Tibial nerve (tissue), 4 donors: ENCODE data around the gene PRKG1. TPM values are rescaled to one million over a fixed set of nuclear protein-coding genes. Genes with fewer than 3 reads are reported as not detected.

Experiments
- DNase-seq, 2 donors: peaks; one replicate each; pipeline ENCODE4 v3.0.0-alpha.2; 2019; ENCODE audit warnings: low spot score in 2 of 2
- H3K27ac ChIP-seq, 4 donors: fragments of 200-600 bp; sonication (generic) in 3 of 4; one replicate each; pipeline ENCODE4 v1.5.1; 2017 to 2019; ENCODE audit warnings: mild to moderate bottlenecking in 1 of 4
- H3K27me3 ChIP-seq, 2 donors: fragments of 200-600 bp; sonication (generic) in 1 of 2; one replicate each; pipeline versions ENCODE4 v1.5.1 to v1.6.0; 2017 to 2019
- H3K36me3 ChIP-seq, 3 donors: fragments of 200-600 bp; sonication (generic); one replicate each; pipeline ENCODE4 v1.5.1; 2018 to 2019
- H3K4me1 ChIP-seq, 4 donors: fragments of 200-600 bp; sonication (generic) in 3 of 4; one replicate each; pipeline ENCODE4 v1.5.1; 2017 to 2019
- H3K4me3 ChIP-seq, 4 donors: fragments of 200-600 bp; sonication (generic) in 3 of 4; one replicate each; pipeline ENCODE4 v1.5.1; 2017 to 2019; ENCODE audit warnings: mild to moderate bottlenecking in 1 of 4, moderate library complexity in 1 of 4
- H3K9me3 ChIP-seq, 4 donors: fragments of 200-600 bp; sonication (generic) in 3 of 4; one replicate each; pipeline ENCODE4 v1.5.1; 2017 to 2019
- EP300 ChIP-seq, 2 donors: sonication (generic); formaldehyde crosslinking; IDR thresholded peaks; one replicate each; pipeline ENCODE4 v1.6.1; 2017; ENCODE audit warnings: antibody characterized with exemption in 2 of 2, mild to moderate bottlenecking in 1 of 2
- POLR2A ChIP-seq, 2 donors: fragments of 450-650 bp; IDR thresholded peaks; one replicate each; pipeline ENCODE4 v1.6.1; 2017; ENCODE audit warnings: antibody characterized with exemption in 2 of 2, mild to moderate bottlenecking in 2 of 2, moderate library complexity in 2 of 2
- WGBS, 2 donors: methylation state at CpG; one replicate each; pipeline ENCODE4 v1.1.5; 2018; 5-methylcytosine and 5-hydroxymethylcytosine counted together
- total RNA-seq, 4 donors: library from RNA; depleted of rRNA; stranded (reverse); fragments of >200 nt; gene quantifications; one replicate each; pipeline ENCODE4 v1.1.0, GENCODE V29; 2016
- TF ChIP-seq, protein P1 (sequence below), 5 experiments: fragments of 200-600 bp in 3 of 5; fragments of 450-650 bp in 2 of 5; sonication (generic) in 3 of 5; IDR thresholded peaks; one replicate each; pipeline ENCODE4 v1.5.1; 2016 to 2019; ENCODE audit warnings: antibody characterized with exemption in 5 of 5, mild to moderate bottlenecking in 3 of 5, moderate library complexity in 2 of 5

Gene PRKG1
- total RNA-seq, 4 donors from 2014 or later = 8.7 to 35.0 (median 14.8) TPM

DNA sequence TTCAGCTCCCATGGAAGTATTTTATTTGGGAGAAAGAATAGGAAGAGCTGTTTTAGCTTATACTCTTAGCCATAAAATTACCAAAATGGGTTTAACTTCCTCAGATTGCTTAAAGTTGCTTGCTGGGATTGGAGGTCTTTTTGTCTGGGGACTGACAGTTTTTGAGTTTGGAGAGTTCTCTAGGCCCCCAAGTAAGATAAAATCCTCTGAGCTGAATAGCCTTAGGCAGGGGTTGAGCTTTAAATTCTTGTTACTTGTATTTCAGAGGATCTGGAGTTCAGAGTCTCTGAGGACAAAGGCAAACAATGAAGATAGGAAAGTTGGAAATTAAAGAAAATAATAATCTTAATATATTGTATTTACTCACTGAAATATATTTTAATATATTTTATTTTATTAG is 945.4 kb downstream of the PRKG1 start:
- Histone ChIP-seq H3K9me3 (no peaks in the 10 kb centered on the region), H3K4me1 (no peaks in the 10 kb centered on the region), H3K36me3 (no peaks in the 10 kb centered on the region), H3K27me3 (no peaks in the 10 kb centered on the region), H3K4me3 (no peak overlapping the region), H3K27ac (no peak overlapping the region)
- DNase-seq = no peak
- TF ChIP-seq POLR2A (IDR thresholded peaks at IDR 0.05) (no peak), EP300 (IDR thresholded peaks at IDR 0.05) (no peak)
- TF ChIP-seq, protein P1, sequence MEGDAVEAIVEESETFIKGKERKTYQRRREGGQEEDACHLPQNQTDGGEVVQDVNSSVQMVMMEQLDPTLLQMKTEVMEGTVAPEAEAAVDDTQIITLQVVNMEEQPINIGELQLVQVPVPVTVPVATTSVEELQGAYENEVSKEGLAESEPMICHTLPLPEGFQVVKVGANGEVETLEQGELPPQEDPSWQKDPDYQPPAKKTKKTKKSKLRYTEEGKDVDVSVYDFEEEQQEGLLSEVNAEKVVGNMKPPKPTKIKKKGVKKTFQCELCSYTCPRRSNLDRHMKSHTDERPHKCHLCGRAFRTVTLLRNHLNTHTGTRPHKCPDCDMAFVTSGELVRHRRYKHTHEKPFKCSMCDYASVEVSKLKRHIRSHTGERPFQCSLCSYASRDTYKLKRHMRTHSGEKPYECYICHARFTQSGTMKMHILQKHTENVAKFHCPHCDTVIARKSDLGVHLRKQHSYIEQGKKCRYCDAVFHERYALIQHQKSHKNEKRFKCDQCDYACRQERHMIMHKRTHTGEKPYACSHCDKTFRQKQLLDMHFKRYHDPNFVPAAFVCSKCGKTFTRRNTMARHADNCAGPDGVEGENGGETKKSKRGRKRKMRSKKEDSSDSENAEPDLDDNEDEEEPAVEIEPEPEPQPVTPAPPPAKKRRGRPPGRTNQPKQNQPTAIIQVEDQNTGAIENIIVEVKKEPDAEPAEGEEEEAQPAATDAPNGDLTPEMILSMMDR (IDR thresholded peaks at IDR 0.05) = no peak

DNA sequence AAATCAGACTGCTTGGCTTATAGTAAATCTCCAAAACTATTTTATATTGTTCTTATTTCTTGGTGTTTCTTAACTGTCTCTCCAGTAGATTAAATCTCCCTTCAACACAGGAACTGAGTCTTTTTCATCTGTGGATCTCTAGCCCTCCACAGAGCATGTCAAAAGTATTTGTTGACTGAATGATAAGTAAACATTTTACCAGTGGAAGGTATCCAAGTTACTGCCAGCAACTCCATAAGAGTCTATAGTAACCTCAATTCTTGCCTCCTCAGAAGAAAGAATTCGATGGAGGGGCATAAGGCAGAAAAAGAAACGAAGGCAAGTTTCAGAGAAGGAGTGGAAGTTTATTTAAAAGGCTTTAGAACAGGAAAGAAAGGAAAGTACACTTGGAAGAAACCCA is 945.9 kb downstream of the PRKG1 start:
- Histone ChIP-seq H3K4me3 (no peak overlapping the region), H3K9me3 (no peaks in the 10 kb centered on the region), H3K36me3 (no peaks in the 10 kb centered on the region), H3K27me3 (no peaks in the 10 kb centered on the region), H3K4me1 (no peaks in the 10 kb centered on the region), H3K27ac (no peak overlapping the region)
- DNase-seq = no peak
- WGBS, 2 donors = 51 to 67% methylated on average over 2 of the region's 2 CpGs
- TF ChIP-seq POLR2A (IDR thresholded peaks at IDR 0.05) (no peak), EP300 (IDR thresholded peaks at IDR 0.05) (no peak)
- TF ChIP-seq, protein P1 (IDR thresholded peaks at IDR 0.05) = no peak

DNA sequence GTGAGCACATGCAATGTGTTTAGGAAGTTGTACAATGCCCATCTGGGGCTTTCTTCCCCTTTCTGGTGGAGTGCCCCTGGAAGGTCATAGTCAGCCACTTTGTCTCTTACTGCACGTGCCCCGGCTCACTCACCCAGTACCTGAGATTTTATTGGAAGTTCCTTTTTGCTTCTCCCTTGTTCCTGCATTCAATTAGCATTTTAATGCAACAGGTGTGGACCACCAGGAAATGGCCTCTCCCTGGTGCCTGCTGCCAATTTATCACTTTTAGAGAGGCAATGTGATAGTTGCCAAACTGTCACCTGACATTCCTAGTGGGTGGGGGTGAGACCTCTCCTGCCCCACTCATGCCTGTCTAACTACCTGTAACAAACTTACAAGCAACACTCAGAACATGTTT is 946.4 kb downstream of the PRKG1 start:
- no peak overlapping the region for H3K27ac ChIP-seq
- WGBS, 2 donors = 61 to 75% methylated on average over 2 of the region's 2 CpGs
- no peaks in the 10 kb centered on the region for H3K9me3 ChIP-seq
- no peak for TF ChIP-seq POLR2A (IDR thresholded peaks at IDR 0.05)
- TF ChIP-seq, protein P1 (IDR thresholded peaks at IDR 0.05) = no peak
- TF ChIP-seq EP300 (IDR thresholded peaks at IDR 0.05) = no peak
- no peaks in the 10 kb centered on the region for H3K4me1 ChIP-seq
- H3K4me3 ChIP-seq = no peak overlapping the region
- DNase-seq = no peak
- H3K36me3 ChIP-seq = no peaks in the 10 kb centered on the region
- H3K27me3 ChIP-seq = no peaks in the 10 kb centered on the region

DNA sequence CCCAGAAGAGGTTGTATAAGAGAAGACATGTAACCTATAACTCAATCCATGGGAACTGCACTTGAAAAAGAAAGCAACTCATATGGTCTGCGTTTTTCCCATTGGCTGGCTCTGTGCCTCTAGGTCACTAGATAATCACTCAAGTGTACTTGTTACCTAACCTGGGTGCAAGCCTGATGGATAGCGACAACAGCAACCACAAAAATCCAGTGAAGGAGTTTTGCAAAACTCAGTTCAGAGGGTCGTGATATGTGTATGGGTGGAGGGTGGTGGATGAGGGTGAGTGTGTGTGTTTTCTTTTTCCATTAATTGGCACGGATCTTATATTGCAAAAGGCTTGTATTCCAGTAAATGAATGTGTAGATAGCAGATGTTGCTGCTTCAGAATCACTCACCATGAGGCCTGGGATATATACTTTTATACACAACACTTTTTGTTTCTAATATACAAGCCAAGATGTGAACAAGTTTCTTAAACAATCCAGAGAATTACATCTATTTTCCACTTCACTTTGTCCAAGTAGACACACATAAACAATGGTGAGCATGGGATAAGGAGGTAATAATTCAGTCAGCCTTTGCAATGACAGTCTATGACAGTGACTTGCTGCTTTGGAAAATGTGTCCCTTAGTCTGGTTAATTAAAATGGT is 952.9 kb downstream of the PRKG1 start:
- no peak overlapping the region for H3K4me3 ChIP-seq
- no peaks in the 10 kb centered on the region for H3K27me3 ChIP-seq
- H3K27ac ChIP-seq = no peak overlapping the region
- no peak for DNase-seq
- no peaks in the 10 kb centered on the region for H3K36me3 ChIP-seq
- TF ChIP-seq, protein P1 (IDR thresholded peaks at IDR 0.05) = no peak
- TF ChIP-seq POLR2A (IDR thresholded peaks at IDR 0.05) (no peak), EP300 (IDR thresholded peaks at IDR 0.05) (no peak)
- 80 to 81% methylated on average over 4 of the region's 4 CpGs for WGBS, 2 donors
- H3K4me1 ChIP-seq = no peaks in the 10 kb centered on the region
- H3K9me3 ChIP-seq = no peaks in the 10 kb centered on the region

DNA sequence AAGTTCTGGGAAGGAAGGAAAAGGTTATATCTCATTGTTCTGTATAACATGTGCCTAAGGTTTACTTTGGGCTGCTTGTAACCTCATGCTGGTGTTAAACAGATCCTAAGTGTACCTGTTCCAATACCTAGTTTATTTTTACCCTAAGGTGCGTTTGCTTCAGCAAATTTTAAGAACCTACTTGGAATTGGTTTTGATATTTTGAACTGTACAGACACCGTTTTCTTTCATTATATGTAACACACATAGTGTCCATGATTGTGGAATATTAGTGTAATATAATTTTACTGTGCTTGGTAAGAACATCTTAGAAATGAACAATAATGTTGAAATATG is 954.2 kb downstream of the PRKG1 start:
- TF ChIP-seq POLR2A (IDR thresholded peaks at IDR 0.05) = no peak
- TF ChIP-seq, protein P1 (IDR thresholded peaks at IDR 0.05) = no peak
- no peak for TF ChIP-seq EP300 (IDR thresholded peaks at IDR 0.05)
- 83 to 85% methylated on average over 2 of the region's 2 CpGs for WGBS, 2 donors
- Histone ChIP-seq H3K36me3 (no peaks in the 10 kb centered on the region), H3K4me3 (no peak overlapping the region), H3K27ac (no peak overlapping the region), H3K9me3 (no peaks in the 10 kb centered on the region), H3K27me3 (no peaks in the 10 kb centered on the region), H3K4me1 (no peaks in the 10 kb centered on the region)
- DNase-seq = no peak
